Measurements from ENCODE around the gene TMEM233.

DNA sequence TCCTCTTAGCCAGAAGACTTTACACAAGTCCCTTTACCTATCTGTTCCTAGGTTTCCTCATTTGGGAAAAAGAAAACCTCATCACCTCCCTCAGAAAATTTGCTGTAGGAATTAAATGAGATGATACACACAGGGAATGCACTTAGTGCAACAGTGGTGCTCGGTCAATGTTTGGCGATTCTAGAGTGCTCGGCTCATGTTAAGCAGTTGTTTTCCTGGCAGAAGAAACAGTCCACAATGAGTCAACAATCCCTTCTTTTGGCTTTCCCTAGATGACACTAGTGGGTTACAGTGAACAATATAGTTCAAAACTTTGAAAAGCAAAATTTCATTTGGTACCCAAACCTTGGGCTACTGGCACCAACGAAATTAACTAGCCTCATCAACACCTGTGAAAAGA, 3.9 kb upstream of the TMEM233 start:
- TF ChIP-seq, protein P1, sequence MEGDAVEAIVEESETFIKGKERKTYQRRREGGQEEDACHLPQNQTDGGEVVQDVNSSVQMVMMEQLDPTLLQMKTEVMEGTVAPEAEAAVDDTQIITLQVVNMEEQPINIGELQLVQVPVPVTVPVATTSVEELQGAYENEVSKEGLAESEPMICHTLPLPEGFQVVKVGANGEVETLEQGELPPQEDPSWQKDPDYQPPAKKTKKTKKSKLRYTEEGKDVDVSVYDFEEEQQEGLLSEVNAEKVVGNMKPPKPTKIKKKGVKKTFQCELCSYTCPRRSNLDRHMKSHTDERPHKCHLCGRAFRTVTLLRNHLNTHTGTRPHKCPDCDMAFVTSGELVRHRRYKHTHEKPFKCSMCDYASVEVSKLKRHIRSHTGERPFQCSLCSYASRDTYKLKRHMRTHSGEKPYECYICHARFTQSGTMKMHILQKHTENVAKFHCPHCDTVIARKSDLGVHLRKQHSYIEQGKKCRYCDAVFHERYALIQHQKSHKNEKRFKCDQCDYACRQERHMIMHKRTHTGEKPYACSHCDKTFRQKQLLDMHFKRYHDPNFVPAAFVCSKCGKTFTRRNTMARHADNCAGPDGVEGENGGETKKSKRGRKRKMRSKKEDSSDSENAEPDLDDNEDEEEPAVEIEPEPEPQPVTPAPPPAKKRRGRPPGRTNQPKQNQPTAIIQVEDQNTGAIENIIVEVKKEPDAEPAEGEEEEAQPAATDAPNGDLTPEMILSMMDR (IDR thresholded peaks at IDR 0.05; ENCODE audit: control extremely low read depth in 1 of 3, insufficient read depth in 1 of 3, low read depth in 1 of 3, low read length in 3 of 3) = no peak
- TF ChIP-seq YY1 (IDR thresholded peaks at IDR 0.05; ENCODE audit: low read depth, low read length) = no peak
- TF ChIP-seq BRCA1 (IDR thresholded peaks at IDR 0.05; ENCODE audit: low read depth, low read length) = no peak
